GM19452 (cell line): ENCODE results near the gene HK3.
"Not testable (repeated sequence)": the region's sequence is repeated elsewhere in the genome, so short reads cannot be mapped to it uniquely, and the experiment has no call there.

Experiments used
- ATAC-seq: cut with Tn5 transposase; IDR thresholded peaks from one replicate; pipeline ENCODE4 v1.9.1; 2021; ENCODE audit not compliant: unreplicated experiment

Gene HK3

DNA sequence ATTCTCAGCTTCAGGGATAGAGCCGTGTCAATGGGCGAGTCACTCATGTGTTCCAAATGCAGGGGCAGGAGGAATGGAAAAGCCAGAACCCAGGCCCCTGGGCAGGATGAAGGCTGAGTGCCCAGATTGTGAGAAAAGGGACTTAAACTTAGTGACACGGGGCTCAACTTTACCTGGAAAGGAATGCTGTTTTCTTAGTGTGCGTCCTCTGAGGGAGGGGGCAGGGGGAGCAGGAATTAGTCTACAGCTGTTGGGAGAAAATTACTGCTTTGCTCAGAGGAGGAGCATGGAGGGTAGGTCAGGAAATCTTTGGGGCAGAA, 14.6 kb downstream of the HK3 start:
- no peak for ATAC-seq

DNA sequence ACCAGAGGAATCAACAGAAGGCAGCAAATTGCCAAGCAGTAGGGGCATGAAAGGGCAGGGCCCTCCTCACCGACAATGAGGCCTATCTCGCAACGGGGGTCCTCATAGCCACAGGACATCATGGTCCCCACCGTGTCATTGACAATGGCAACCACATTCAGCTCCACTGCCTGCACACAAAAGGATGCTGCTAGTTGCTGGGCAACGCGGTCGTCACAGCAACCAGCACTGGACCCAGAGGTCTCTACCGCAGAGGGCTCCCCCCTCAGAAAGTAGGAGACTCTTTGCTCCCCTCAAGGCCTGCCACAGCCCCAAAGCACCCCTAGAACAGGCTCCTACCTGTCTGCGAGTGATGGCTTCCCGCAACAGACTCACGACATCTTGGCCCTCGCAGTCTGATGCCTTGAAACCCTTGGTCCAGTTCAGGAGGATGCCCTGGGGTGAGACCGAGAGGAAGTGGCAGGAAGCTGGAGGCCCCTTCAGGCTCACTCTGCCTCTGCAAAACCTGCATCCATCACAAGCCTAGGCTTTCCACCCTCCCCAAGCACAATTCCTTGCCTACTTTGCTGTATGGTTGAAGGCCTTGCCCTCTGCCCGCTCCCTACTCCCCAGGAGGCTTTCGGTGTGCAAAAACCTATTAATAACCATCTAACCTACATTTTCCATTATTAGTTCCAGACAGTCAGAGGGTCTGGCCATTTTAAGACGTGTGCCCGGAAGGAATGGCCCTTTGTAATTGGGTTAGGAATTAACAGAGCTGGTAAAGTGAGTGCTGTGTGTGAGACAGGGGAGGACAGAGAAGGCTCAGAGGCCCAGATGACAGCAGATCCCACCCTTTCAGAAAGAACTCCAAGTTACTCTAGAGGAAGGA, 15.2 kb downstream of the HK3 start:
- no peak for ATAC-seq

DNA sequence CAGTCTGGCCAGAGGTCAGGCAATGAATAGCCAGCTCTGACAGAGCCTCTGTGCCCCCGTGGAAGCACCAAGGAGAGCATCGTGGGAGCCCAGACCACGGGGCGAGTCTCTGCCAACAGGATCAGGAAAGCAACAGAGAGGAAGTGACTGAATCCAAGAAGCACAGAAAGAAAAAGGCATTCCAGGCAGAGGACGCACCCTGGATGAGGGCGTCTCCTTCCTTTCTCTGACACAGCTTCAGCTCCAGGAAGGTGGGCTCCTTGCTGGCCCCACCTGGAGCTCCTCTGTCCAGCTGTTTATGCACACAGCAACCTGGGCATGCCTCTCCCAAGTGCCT, 16.6 kb downstream of the HK3 start:
- no peak for ATAC-seq

DNA sequence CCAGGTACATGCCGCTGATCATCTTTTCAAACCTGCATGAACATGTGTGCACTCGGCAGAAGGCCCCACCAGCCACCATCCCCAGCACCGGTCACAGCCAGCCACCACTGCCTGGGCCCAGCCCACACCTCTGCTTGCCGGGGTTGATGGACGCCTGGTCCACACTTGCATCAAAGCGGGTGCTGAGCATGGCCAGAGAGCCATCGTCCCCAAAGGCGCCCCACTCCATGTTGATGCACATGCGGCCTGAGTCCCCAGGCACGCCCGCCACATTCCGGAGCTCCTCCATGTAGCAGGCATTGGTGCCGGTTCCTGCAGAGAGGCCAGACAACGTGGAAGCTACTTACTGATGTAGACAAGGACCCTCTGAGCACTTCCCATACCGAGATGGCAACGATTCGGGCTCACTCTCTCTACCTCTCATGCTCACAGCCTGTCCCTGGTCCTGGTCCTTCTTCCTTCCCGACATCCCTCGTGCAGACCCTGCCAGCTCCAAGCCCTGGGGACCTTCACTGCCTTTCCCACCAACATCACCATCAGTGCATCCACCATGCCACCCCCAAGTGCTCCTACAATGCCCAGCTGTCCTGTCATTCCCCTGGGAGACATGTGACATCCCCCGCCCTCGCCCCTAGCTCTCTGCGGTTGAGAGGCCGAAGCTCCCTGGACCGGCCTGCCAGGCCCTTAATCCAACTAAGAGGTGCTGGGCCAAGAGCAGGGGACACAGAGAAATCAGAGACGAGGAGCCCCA, 17.2 kb downstream of the HK3 start:
- ATAC-seq: no peak

DNA sequence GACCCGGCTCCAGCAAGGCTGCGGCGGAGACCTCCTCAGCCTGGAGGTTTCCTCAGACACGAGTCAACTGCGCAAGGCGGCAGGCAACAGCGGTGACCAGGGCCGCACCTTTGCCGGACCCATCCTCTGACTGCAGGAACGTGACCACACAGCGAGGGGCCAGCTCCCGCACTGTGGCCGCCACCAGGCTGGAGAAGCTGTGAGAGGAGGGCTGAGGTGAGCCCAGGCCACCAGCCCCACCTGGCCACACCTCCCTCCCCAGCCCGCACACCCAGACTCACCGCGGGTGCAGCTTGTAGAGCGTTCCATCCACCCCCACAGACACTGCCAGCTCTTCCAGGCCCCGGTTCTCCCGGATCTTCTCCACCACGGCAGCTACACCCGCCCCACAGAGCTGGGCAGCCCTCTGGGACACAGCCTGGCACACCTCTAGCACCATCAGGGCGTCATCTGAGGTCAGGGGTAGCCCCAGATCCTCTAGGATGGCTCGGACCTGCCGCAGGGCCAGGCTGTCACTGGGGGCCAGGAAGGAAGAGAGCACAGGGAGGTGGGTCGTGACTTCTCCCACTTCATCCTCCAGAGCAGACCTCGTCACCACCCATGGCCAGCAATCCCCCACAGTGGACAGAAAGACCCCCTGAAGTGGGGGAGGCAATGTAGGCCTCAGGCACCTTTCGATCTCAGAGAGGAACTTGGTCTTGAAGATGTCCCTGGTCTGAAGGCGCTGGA, 18.0 kb downstream of the HK3 start:
- ATAC-seq: no peak

DNA sequence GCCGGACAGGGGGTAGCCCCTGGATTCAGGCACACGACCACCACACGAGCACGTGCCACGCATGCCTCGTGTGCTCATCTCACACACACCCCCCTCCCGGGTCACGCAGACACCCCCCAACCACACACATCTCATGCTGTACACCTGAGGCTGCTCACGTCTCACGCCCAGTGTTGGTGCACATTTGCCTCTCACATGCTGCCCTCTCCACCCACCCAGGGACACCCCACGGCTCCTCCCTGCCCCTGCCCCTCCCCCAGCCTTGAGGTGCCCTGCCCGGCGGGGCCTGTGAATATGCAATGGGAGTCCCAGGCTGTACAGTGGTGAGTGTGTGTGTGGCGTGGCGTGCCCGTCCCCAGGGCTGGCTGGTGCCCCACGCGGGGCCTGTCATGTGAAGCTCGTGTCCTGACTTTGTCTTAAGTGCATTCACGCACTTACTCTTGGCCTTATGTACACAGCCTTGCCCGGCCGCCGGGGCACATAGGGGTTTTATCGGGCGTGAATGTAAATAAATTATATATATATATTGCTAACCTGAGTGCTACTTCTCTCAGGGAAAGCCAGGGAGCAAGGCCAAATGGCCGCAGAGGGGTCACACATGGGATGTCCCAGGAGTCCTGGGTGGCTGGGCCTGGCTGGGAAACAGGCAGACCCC, 18.7 kb downstream of the HK3 start:
- ATAC-seq: no peak

DNA sequence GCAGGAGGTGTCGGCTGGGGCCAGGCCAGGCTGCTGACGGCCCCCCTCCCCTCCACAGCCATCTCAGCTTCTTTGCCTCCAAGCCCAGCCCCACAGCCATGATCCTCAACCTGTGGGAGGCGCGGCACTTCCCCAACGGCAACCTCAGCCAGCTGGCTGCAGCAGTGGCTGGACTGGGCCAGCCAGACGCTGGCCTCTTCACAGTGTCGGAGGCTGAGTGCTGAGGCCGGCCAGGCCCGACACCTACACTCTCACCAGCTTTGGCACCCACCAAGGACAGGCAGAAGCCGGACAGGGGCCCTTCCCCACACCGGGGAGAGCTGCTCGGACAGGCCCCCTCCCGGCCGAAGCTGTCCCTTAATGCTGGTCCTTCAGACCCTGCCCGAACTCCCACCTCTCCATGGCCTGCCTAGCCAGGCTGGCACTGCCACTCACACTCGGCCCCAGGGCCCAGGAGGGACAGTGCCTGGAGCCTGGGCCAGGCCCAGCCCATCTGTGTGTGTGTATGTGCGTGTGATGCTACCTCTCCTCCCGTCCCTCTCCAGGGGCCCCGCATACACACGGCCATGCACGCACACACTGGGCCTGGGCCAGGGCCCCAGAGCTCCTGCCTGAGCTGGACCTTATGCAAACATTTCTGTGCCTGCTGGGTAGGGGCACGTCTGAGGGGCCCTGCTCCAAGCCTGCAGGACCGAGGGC, 19.3 kb downstream of the HK3 start:
- ATAC-seq: no peak

DNA sequence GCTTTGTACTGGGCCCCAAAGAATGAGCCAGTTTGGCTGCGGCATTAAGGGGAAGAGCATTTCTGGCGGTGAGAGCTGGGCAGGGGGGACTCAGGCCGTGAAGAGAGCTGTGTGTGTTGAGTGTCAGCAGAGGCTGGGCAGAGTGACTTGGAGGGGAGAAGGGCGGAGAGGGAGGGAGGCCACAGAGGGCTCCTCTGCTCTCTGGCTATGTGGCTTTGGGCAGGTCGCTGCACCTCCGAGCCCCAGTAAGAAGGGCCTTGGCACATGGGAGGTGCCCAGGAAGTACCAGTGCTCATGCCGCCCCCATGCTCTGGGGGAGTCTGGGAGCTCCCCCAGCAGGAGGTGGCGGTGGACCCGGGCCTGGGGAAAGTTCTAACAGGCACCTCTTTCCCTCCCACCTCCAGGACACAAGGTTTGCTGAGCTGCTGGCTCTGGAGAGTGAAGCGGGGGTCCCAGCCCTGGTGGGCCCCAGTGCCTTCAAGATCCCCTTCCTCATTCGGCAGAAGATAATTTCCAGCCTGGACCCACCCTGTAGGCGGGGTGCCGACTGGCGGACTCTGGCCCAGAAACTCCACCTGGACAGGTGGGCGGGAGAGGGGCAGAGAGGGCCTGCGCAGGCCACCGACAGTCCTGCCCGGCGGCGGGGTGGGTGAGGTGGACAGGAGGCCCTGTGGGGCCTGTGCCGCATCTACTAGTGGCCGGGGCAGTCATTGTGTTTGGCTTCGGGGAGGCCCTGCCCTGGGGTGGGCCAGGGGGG, 20.1 kb downstream of the HK3 start:
- no peak for ATAC-seq

DNA sequence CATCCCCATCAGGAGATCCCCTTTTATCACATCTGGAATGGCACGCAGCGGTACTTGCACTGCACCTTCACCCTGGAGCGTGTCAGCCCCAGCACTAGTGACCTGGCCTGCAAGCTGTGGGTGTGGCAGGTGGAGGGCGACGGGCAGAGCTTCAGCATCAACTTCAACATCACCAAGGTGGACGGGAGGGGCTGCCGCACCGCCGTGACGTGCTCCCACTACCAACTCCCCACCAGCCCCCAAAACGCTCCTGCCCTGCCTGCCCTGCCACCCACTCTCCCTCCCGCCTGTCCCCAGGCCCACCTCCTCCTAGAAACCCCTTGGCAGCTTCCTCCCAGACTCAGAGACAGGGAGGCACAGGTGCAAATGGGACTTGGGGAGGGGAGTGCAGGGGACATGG, 20.7 kb downstream of the HK3 start:
- ATAC-seq: no peak

DNA sequence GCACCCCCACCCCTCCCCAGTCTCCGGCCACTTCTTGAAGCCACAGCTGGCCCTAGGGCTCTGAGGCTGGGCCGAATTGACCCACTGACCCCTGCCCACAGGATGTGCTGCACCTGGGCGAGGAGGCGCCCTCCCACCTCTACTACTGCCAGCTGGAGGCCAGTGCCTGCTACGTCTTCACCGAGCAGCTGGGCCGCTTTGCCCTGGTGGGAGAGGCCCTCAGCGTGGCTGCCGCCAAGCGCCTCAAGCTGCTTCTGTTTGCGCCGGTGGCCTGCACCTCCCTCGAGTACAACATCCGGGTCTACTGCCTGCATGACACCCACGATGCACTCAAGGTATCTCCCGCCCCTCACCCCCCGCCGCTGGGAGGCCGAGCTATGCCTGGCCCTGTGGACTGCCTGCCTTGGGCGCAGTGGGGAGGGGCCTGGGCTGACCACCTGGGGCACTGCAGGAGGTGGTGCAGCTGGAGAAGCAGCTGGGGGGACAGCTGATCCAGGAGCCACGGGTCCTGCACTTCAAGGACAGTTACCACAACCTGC, 21.3 kb downstream of the HK3 start:
- no peak for ATAC-seq

DNA sequence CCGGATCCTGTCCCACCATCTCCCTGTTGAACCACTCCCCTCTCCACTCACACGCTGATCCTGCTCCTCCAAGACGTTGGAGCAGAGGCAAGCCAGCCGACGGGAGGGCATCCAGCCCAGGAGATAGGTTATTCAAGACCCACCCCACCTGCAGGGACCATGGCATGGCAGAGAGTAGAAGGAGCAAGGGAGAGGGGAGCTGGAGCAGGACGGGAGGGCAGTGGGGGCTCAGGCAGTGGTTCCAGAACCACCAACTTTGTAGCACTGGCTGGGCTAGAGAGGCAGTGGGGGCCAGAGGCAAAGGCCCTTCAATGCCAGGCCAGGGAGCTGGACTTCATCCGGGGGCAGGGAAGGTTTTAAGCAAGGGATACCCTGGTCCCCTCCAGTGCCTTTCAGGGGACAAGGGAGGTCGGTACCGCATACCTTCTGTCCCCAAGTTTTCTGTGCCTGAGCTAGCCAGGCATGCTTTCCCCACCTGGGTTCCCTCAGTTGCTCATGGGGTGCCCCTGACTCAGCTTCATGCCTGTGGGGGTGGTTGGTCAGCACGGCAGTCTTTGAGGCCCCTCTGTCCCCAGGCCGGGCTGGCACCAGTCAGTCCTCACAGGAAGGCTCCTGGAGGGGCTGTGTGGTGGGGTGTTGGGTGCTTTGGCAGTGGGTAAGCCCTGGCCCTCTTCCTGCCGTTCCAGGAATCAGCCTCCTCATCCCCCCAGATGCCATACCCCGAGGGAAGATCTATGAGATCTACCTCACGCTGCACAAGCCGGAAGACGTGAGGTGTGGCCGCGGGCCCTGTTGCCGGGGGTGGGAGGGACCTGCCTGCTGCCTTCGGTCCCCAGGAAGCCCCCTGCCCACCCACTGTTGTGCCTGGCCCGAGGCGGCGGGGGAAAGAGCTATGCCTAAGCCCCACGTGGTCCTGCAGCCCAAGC, 22.4 kb downstream of the HK3 start:
- no peak for ATAC-seq

DNA sequence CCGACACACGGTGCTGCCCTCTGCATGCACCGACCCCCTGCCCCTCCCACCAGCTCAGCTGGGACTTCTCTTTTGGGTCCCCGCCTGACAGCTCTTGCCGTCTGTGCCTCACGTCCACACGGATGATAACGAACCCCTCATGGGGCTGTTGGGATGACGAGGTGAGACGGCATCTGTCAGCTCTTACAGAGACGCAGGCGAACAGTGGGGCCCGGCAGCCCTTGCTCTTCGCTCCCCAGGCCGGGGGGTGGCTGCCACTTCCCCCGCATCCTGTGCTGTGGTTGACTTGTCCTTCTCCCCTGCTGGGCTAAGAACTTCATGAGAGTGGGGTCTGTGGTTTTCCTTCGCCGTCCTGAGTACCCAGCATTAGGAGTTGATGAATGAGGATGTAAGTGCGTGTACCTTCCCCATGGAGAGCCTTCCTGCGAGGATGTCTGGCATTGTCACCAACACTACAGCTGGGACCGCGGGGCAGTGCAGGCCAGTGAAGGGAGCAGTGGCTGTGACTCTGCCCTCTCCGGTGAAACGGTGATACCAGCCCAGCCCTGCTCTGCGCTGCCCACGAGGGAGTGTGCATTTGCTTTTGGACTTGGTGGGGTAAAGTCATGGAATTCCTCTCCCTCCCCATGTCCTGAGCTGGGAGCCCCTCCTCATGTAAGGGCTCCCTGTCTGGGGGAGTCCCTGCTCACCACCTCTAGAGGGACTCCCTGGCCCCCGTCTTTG, 23.2 kb downstream of the HK3 start:
- ATAC-seq: no peak

DNA sequence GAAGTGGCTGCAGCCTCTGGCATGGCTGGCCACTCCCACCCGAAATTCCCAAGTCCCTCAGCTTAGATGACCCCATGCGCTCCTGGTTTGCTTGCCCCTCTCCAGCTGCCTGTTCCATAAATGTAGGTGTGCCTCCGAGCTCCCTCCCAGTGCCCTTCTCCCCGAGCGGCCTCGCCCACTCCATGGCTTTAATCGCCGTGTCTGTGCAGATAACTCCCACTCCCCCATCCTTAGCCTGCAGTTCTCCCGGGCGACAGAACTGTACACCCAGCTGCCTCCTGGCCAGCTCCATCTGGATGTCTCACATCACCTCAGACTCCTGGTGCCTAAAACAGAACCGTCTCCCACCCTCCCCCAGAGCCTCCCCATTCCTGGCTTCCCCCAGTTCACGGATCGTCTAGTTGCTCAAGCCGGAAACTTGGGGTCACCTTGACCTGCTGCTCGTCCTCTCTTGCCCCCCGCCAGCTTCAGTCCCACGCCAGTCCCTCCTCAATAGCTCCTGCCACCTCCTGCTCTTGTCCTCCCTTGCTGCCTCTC, 24.1 kb downstream of the HK3 start:
- no peak for ATAC-seq

DNA sequence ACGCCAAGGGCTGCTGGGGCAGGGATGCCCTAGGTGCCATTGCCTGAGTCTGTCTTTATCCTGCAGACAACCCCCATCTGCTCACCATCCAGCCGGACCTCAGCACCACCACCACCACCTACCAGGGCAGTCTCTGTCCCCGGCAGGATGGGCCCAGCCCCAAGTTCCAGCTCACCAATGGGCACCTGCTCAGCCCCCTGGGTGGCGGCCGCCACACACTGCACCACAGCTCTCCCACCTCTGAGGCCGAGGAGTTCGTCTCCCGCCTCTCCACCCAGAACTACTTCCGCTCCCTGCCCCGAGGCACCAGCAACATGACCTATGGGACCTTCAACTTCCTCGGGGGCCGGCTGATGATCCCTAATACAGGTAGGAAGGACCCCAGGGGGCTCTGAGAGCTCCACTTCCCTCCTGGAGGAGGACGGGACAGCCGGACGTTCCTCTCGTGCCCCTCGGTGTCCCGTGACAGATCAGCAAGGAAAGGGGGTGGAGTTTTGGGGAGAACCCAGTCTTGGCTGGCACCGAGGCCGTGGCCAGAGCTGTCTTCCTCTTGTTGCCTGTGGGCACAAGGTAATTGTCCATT, 24.9 kb downstream of the HK3 start:
- ATAC-seq: no peak

DNA sequence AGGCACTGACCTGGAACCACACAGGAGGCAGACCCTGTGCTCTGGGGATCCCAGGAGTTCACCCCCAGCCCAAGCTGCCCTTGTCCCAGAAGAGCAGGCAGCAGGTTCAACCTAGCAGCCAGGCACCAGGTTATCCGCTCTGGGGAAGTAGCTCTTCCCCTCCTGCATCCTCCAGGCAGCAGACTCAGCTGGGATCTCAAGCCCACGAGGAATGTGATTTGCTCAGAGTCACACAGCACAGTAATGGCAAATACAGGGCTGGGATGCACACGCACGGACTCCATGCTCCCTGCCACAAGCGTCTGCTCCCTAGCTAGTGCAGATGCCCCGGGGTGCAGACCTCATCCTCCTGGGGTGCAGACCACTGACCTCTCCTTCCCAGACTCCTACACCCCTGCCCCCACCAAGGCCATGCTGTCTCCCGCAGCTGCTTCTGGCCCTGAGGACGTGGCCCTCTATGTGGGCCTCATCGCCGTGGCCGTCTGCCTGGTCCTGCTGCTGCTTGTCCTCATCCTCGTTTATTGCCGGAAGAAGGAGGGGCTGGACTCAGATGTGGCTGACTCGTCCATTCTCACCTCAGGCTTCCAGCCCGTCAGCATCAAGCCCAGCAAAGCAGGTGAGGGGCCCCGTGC, 25.5 kb downstream of the HK3 start:
- no peak for ATAC-seq

DNA sequence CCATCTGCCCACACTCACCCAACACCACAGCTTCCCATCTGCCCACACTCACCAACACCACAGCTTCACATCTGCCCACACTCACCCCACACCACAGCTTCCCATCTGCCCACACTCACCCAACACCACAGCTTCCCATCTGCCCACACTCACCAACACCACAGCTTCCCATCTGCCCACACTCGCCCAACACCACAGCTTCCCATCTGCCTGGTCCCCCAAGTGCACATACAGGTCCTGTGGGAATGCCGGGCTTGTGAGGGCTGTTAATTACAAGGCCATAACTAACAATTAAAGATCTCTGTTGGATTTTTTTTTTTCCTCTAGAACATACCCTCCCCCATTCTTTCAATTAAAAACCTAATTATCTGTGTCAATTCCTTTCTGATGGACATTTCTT, 26.1 kb downstream of the HK3 start:
- ATAC-seq: not testable (repeated sequence)

DNA sequence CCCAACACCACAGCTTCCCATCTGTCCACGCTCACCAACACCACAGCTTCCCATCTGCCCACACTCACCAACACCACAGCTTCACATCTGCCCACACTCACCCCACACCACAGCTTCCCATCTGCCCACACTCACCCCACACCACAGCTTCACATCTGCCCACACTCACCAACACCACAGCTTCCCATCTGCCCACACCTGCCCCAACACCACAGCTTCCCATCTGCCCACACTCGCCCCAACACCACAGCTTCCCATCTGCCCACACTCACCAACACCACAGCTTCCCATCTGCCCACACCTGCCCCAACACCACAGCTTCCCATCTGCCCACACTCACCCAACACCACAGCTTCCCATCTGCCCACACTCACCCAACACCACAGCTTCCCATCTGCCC, 26.6 kb downstream of the HK3 start:
- not testable (repeated sequence) for ATAC-seq
